ENCODE measurements around the gene GALNT16.
"Not testable (repeated sequence)": the region's sequence is repeated elsewhere in the genome, so short reads cannot be mapped to it uniquely, and the experiment has no call there.

The GALNT16 gene

DNA sequence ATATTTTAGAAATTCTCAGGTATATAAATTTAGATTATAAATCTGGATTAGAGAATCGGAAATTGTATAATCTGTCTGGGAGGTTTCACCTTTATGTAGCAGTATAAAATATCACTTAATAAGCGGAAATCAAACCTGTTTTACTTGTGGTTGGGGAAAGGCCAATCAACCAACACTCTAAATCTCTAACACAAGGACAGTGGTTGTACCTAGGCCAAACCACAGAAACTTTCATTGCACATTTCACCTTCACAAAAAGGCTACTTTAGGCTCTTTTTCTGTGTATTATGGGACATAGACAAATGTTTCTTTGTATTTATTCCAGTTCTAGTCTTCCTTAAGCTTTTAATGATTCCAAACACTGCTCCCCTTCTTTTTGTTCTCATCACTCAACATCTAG lies 118.3 kb downstream of the GALNT16 start:
- no peak for TF ChIP-seq EZH2phosphoT487 (IDR thresholded peaks at IDR 0.05; ENCODE audit: borderline replicate concordance)
- TF ChIP-seq, protein P1, sequence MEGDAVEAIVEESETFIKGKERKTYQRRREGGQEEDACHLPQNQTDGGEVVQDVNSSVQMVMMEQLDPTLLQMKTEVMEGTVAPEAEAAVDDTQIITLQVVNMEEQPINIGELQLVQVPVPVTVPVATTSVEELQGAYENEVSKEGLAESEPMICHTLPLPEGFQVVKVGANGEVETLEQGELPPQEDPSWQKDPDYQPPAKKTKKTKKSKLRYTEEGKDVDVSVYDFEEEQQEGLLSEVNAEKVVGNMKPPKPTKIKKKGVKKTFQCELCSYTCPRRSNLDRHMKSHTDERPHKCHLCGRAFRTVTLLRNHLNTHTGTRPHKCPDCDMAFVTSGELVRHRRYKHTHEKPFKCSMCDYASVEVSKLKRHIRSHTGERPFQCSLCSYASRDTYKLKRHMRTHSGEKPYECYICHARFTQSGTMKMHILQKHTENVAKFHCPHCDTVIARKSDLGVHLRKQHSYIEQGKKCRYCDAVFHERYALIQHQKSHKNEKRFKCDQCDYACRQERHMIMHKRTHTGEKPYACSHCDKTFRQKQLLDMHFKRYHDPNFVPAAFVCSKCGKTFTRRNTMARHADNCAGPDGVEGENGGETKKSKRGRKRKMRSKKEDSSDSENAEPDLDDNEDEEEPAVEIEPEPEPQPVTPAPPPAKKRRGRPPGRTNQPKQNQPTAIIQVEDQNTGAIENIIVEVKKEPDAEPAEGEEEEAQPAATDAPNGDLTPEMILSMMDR (conservative IDR thresholded peaks at IDR 0.05; ENCODE audit: low read length) = no peak
- Histone ChIP-seq H4K20me1 (ENCODE audit: insufficient read depth, low read length, poor library complexity, severe bottlenecking) (peaks cover 28% of the 10 kb centered on the region), H3K4me3 (ENCODE audit: low read length, poor library complexity, severe bottlenecking) (no peak overlapping the region), H3K27me3 (ENCODE audit: insufficient read depth, low read length, poor library complexity, severe bottlenecking) (no peaks in the 10 kb centered on the region), H3K4me2 (ENCODE audit: low read depth, low read length, poor library complexity, severe bottlenecking) (no peak overlapping the region), H3K9me3 (ENCODE audit: insufficient read depth, low read depth, low read length) (0 out of 2 replicates have a peak, but pooled peaks cover 3% of the 10 kb centered on the region), H3K79me2 (ENCODE audit: insufficient read depth, low read length) (peaks cover 39% of the 10 kb centered on the region), H3K4me1 (ENCODE audit: insufficient read depth, low read length, poor library complexity, severe bottlenecking) (no peaks in the 10 kb centered on the region), H3F3A (ENCODE audit: low read depth) (no peaks in the 10 kb centered on the region), H3K9me2 (replicated peaks; ENCODE audit: low read depth, low read length) (no peaks in the 10 kb centered on the region), H3K36me3 (ENCODE audit: insufficient read depth, low read length) (peaks cover 81% of the 10 kb centered on the region), H2AFZ (ENCODE audit: low read length) (no peak overlapping the region), H3K9ac (ENCODE audit: low read depth, low read length, poor library complexity, severe bottlenecking) (no peak overlapping the region)

DNA sequence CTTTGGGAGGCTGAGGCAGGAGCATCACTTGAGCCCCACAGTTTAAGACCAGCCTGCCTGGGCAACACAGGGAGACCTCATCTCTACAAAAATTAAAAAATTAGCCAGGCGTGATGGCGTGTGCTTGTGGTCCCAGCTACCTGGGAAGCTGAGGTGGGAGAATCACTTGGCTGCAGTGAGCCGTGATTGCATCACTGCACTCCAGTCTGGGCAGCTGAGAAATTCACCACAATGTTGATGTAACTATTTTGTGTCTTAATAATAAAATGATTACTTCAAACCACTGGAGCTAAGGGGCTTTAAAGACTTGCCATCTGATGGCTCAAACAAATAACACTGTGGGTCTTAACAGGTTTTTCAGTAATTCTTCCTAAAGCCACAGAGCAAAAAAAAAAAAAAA lies 127.4 kb downstream of the GALNT16 start:
- H3K4me1 ChIP-seq (ENCODE audit: insufficient read depth, low read length, poor library complexity, severe bottlenecking) = peaks cover 22% of the 10 kb centered on the region
- H3K36me3 ChIP-seq (ENCODE audit: insufficient read depth, low read length) = peaks cover 81% of the 10 kb centered on the region
- peaks cover 92% of the 10 kb centered on the region for H4K20me1 ChIP-seq (ENCODE audit: insufficient read depth, low read length, poor library complexity, severe bottlenecking)
- no peaks in the 10 kb centered on the region for H3K9me3 ChIP-seq (ENCODE audit: insufficient read depth, low read depth, low read length)
- H3K9ac ChIP-seq (ENCODE audit: low read depth, low read length, poor library complexity, severe bottlenecking) = no peak overlapping the region
- H3K79me2 ChIP-seq (ENCODE audit: insufficient read depth, low read length) = peaks cover 99% of the 10 kb centered on the region
- no peaks in the 10 kb centered on the region for H3K27me3 ChIP-seq (ENCODE audit: insufficient read depth, low read length, poor library complexity, severe bottlenecking)
- no peak overlapping the region for H3K4me2 ChIP-seq (ENCODE audit: low read depth, low read length, poor library complexity, severe bottlenecking)
- H2AFZ ChIP-seq (ENCODE audit: low read length) = no peak overlapping the region
- H3F3A ChIP-seq (ENCODE audit: low read depth) = no peaks in the 10 kb centered on the region
- no peak for TF ChIP-seq EZH2phosphoT487 (IDR thresholded peaks at IDR 0.05; ENCODE audit: borderline replicate concordance)
- TF ChIP-seq, protein P1 (conservative IDR thresholded peaks at IDR 0.05; ENCODE audit: low read length) = no peak
- no peaks in the 10 kb centered on the region for H3K9me2 ChIP-seq (replicated peaks; ENCODE audit: low read depth, low read length)
- H3K4me3 ChIP-seq (ENCODE audit: low read length, poor library complexity, severe bottlenecking) = no peak overlapping the region

DNA sequence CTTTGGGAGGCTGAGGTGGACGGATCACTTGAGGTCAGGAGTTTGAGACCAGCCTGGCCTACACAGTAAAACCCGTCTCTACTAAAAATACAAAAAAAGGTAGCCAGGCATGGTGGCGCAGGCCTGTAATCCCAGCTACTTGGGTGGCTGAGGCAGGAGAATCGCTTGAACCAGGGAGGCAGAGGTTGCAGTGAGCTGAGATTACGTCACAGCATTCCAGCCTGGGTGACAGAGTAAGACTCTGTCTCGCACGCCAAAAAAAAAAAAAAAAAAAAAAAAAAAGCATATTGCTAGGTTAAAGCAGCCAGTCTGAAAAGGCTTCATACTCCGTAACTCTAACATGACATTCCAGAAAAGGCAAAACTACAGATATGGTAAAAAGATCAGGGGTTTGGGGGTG lies 131.4 kb downstream of the GALNT16 start:
- not testable (repeated sequence) for H3K9me3 ChIP-seq (ENCODE audit: insufficient read depth, low read depth, low read length); H3K27me3 ChIP-seq (ENCODE audit: insufficient read depth, low read length, poor library complexity, severe bottlenecking); H2AFZ ChIP-seq (ENCODE audit: low read length); H3K9me2 ChIP-seq (replicated peaks; ENCODE audit: low read depth, low read length); H3F3A ChIP-seq (ENCODE audit: low read depth); H3K9ac ChIP-seq (ENCODE audit: low read depth, low read length, poor library complexity, severe bottlenecking)
- peaks cover 89% of the 10 kb centered on the region for H4K20me1 ChIP-seq (ENCODE audit: insufficient read depth, low read length, poor library complexity, severe bottlenecking)
- H3K79me2 ChIP-seq (ENCODE audit: insufficient read depth, low read length) = peaks cover 99% of the 10 kb centered on the region
- H3K4me3 ChIP-seq (ENCODE audit: low read length, poor library complexity, severe bottlenecking) = peak overlapping the region; percentile 90
- H3K36me3 ChIP-seq (ENCODE audit: insufficient read depth, low read length) = peaks cover 80% of the 10 kb centered on the region
- H3K4me1 ChIP-seq (ENCODE audit: insufficient read depth, low read length, poor library complexity, severe bottlenecking) = peaks cover 59% of the 10 kb centered on the region
- peak overlapping the region; percentile 93 for H3K4me2 ChIP-seq (ENCODE audit: low read depth, low read length, poor library complexity, severe bottlenecking)

DNA sequence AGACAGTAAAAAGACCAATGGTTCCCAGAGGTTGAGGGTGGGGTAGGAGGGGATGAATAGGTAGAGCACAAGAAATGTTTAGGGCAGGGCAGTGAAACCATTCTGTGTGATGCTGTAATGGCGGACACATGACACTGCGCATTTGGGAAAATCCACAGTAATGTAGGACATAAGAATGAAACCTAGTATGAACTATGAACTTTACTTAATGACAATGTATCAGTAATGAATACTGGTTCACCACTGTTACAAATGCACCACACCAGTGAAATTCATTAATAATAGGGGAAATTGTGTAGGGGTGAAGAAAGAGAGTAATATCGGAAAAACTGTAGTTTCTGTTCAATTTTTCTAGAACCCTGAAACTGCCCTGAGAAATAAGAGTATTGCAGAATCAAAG lies 132.5 kb downstream of the GALNT16 start:
- no peak for TF ChIP-seq EZH2phosphoT487 (IDR thresholded peaks at IDR 0.05; ENCODE audit: borderline replicate concordance)
- TF ChIP-seq, protein P1 (conservative IDR thresholded peaks at IDR 0.05; ENCODE audit: low read length) = no peak
- Histone ChIP-seq H3K9me3 (ENCODE audit: insufficient read depth, low read depth, low read length) (no peaks in the 10 kb centered on the region), H3K36me3 (ENCODE audit: insufficient read depth, low read length) (peaks cover 69% of the 10 kb centered on the region), H3K4me2 (ENCODE audit: low read depth, low read length, poor library complexity, severe bottlenecking) (peak overlapping the region; percentile 93), H3K4me3 (ENCODE audit: low read length, poor library complexity, severe bottlenecking) (peak overlapping the region; percentile 90), H3K79me2 (ENCODE audit: insufficient read depth, low read length) (peaks cover 99% of the 10 kb centered on the region), H2AFZ (ENCODE audit: low read length) (no peak overlapping the region), H3K27me3 (ENCODE audit: insufficient read depth, low read length, poor library complexity, severe bottlenecking) (no peaks in the 10 kb centered on the region), H4K20me1 (ENCODE audit: insufficient read depth, low read length, poor library complexity, severe bottlenecking) (peaks cover 90% of the 10 kb centered on the region), H3F3A (ENCODE audit: low read depth) (no peaks in the 10 kb centered on the region), H3K9ac (ENCODE audit: low read depth, low read length, poor library complexity, severe bottlenecking) (peak overlapping the region; percentile 23), H3K9me2 (replicated peaks; ENCODE audit: low read depth, low read length) (no peaks in the 10 kb centered on the region), H3K4me1 (ENCODE audit: insufficient read depth, low read length, poor library complexity, severe bottlenecking) (peaks cover 68% of the 10 kb centered on the region)

All from Loucy (cell line).